Suprapubic skin (tissue), 4 donors: ENCODE measurements around the gene EIF2B2. TPM values are rescaled to one million over a fixed set of nuclear protein-coding genes. Genes with fewer than 3 reads are reported as not detected.
A peak's percentile ranks its signal among the peaks of the same experiment; 100 is the strongest.

Experiments
- DNase-seq, 2 donors: peaks; one replicate each; pipeline ENCODE4 v3.0.0-alpha.2; 2019; ENCODE audit warnings: low spot score in 2 of 2
- H3K27ac ChIP-seq: fragments of 200-600 bp; sonication (generic); one replicate; pipeline ENCODE4 v1.5.1; 2019
- H3K27me3 ChIP-seq: fragments of 200-600 bp; sonication (generic); one replicate; pipeline ENCODE4 v1.5.1; 2019
- H3K36me3 ChIP-seq: fragments of 200-600 bp; sonication (generic); one replicate; pipeline ENCODE4 v1.5.1; 2019
- H3K4me1 ChIP-seq: fragments of 200-600 bp; sonication (generic); one replicate; pipeline ENCODE4 v1.5.1; 2019
- H3K4me3 ChIP-seq: fragments of 200-600 bp; sonication (generic); one replicate; pipeline ENCODE4 v1.5.1; 2019; ENCODE audit warnings: mild to moderate bottlenecking
- H3K9me3 ChIP-seq: fragments of 200-600 bp; sonication (generic); one replicate; pipeline ENCODE4 v1.5.1; 2019
- EP300 ChIP-seq: sonication (generic); formaldehyde crosslinking; IDR thresholded peaks from one replicate; pipeline ENCODE4 v1.6.1; 2017; ENCODE audit warnings: antibody characterized with exemption
- POLR2A ChIP-seq, 2 donors: fragments of 450-650 bp; IDR thresholded peaks; one replicate each; pipeline ENCODE4 v1.6.1; 2017; ENCODE audit warnings: antibody characterized with exemption in 2 of 2, mild to moderate bottlenecking in 2 of 2, moderate library complexity in 2 of 2
- POLR2AphosphoS5 ChIP-seq, 3 donors: sonication (generic); formaldehyde crosslinking; IDR thresholded peaks; one replicate each; pipeline ENCODE4 v1.6.1; 2017; ENCODE audit warnings: antibody characterized with exemption in 3 of 3
- WGBS: methylation state at CpG from one replicate; pipeline ENCODE4 v1.1.5; 2018; 5-methylcytosine and 5-hydroxymethylcytosine counted together
- total RNA-seq, 4 donors: library from RNA; depleted of rRNA; stranded (reverse); fragments of >200 nt; gene quantifications; one replicate each; pipeline ENCODE4 v1.1.0, GENCODE V29; 2016
- TF ChIP-seq, protein P1 (sequence below), 2 donors: fragments of 200-600 bp in 1 of 2; fragments of 450-650 bp in 1 of 2; sonication (generic) in 1 of 2; IDR thresholded peaks; one replicate each; pipeline ENCODE4 v1.5.1; 2016 to 2019; ENCODE audit warnings: antibody characterized with exemption in 2 of 2, mild to moderate bottlenecking in 1 of 2, moderate library complexity in 1 of 2

Gene EIF2B2
- total RNA-seq, 4 donors from 2014 or later, result 28.9 to 46.2 (median 33.8) TPM

DNA sequence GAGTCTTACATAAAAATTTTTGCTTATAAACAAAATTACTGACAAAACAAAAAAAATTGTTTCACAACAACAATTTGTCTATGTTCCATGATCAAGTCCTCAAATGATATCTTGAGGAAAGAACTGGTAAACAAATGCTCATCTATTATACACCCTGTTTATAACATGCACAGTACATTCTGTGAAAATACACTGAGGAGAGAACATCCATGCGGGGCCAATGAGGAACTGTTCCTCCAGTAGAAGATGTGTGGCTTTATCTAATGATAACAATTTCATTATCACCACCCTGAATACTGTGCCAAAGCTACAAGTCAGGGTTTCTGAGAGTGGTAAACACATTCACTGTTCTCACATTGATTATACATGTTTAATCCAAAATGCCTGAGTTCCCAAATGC is 37.8 kb downstream of the EIF2B2 start:
- TF ChIP-seq POLR2A (IDR thresholded peaks at IDR 0.05) (no peak), POLR2AphosphoS5 (IDR thresholded peaks at IDR 0.05) (no peak), EP300 (no peak)
- TF ChIP-seq, protein P1, sequence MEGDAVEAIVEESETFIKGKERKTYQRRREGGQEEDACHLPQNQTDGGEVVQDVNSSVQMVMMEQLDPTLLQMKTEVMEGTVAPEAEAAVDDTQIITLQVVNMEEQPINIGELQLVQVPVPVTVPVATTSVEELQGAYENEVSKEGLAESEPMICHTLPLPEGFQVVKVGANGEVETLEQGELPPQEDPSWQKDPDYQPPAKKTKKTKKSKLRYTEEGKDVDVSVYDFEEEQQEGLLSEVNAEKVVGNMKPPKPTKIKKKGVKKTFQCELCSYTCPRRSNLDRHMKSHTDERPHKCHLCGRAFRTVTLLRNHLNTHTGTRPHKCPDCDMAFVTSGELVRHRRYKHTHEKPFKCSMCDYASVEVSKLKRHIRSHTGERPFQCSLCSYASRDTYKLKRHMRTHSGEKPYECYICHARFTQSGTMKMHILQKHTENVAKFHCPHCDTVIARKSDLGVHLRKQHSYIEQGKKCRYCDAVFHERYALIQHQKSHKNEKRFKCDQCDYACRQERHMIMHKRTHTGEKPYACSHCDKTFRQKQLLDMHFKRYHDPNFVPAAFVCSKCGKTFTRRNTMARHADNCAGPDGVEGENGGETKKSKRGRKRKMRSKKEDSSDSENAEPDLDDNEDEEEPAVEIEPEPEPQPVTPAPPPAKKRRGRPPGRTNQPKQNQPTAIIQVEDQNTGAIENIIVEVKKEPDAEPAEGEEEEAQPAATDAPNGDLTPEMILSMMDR (IDR thresholded peaks at IDR 0.05), result no peak
- WGBS, result 88% methylated on average over 1 of the region's 1 CpG
- Histone ChIP-seq H3K4me3 (no peak overlapping the region), H3K9me3 (no peaks in the 10 kb centered on the region), H3K27ac (no peak overlapping the region), H3K27me3 (no peaks in the 10 kb centered on the region), H3K36me3 (peaks cover 7% of the 10 kb centered on the region), H3K4me1 (peaks cover 23% of the 10 kb centered on the region)
- DNase-seq, result no peak

DNA sequence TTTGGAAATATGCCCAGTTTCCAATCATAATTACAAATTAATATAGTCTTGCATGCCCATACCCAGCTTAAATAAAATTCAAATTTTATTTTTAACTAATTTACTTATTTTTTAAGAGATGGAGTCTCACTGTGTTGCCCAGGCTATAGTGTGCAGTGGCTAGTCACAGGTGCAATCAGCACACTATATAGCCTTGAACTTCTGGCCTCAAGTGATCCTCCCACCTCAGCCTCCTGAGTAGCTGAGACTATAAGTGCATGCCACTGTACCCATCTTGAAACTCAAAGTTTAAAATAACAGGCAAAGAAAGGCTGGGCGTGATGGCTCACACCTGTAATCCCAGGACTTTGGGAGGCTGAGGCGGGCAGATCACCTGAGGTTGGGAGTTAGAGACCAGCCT is 38.2 kb downstream of the EIF2B2 start:
- Histone ChIP-seq H3K9me3 (no peaks in the 10 kb centered on the region), H3K27me3 (no peaks in the 10 kb centered on the region), H3K36me3 (peaks cover 7% of the 10 kb centered on the region), H3K4me1 (peaks cover 23% of the 10 kb centered on the region), H3K27ac (peak overlapping the region; percentile 0), H3K4me3 (no peak overlapping the region)
- no peak for DNase-seq
- WGBS, result 94% methylated on average over 2 of the region's 2 CpGs
- TF ChIP-seq POLR2A (IDR thresholded peaks at IDR 0.05), result no peak
- TF ChIP-seq POLR2AphosphoS5 (IDR thresholded peaks at IDR 0.05), result no peak
- TF ChIP-seq, protein P1 (IDR thresholded peaks at IDR 0.05), result no peak
- no peak for TF ChIP-seq EP300

DNA sequence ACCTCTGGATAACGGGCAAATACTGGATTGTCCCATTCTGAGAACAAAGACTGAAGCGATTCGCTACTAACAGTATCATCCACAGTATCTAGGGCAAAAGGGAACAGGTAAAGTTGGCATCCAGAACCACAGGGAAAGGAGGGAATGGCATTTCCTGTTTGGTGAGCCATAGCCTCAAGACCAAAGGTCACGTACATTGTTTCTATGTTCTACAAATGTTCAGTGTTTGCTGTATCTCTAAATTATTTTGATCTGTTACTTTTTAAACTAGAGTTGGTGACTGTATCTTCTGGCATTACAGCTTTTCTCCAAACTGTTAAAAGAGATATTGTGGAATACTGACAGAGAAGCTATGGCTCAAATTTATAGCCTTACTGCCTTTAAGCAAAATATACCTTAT is 38.9 kb downstream of the EIF2B2 start:
- TF ChIP-seq EP300, result no peak
- TF ChIP-seq, protein P1 (IDR thresholded peaks at IDR 0.05), result no peak
- TF ChIP-seq POLR2A (IDR thresholded peaks at IDR 0.05), result no peak
- TF ChIP-seq POLR2AphosphoS5 (IDR thresholded peaks at IDR 0.05), result no peak
- no peaks in the 10 kb centered on the region for H3K27me3 ChIP-seq
- 70% methylated on average over 4 of the region's 4 CpGs for WGBS
- no peak overlapping the region for H3K4me3 ChIP-seq
- no peak for DNase-seq
- no peaks in the 10 kb centered on the region for H3K9me3 ChIP-seq
- peak overlapping the region; percentile 0 for H3K27ac ChIP-seq
- H3K4me1 ChIP-seq, result peaks cover 23% of the 10 kb centered on the region
- peaks cover 7% of the 10 kb centered on the region for H3K36me3 ChIP-seq

DNA sequence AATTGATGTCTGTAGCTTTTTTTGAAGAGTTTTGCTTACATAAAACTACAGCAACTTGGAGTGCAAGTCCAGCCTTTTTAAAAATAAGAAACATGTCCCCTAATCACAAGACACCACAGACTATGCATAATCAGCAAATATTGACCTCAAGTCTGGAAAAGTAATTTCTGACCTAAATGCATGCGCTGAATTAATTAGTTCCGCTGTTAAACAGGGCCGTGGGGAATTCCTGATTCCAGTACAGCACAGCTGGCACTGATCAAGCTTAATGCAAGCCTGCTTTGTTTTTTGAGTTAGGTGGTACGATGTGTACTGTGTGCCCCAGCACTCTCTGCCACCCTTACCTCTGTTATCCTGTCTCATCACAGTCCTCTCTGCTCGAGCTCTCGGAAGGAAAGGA is 39.3 kb downstream of the EIF2B2 start:
- no peak for TF ChIP-seq POLR2A (IDR thresholded peaks at IDR 0.05)
- no peak for TF ChIP-seq POLR2AphosphoS5 (IDR thresholded peaks at IDR 0.05)
- no peak for TF ChIP-seq EP300
- TF ChIP-seq, protein P1 (IDR thresholded peaks at IDR 0.05), result no peak
- Histone ChIP-seq H3K4me1 (peaks cover 23% of the 10 kb centered on the region), H3K9me3 (no peaks in the 10 kb centered on the region), H3K27ac (no peak overlapping the region), H3K27me3 (no peaks in the 10 kb centered on the region), H3K36me3 (peaks cover 7% of the 10 kb centered on the region), H3K4me3 (no peak overlapping the region)
- no peak for DNase-seq
- WGBS, result 29% methylated on average over 6 of the region's 6 CpGs

DNA sequence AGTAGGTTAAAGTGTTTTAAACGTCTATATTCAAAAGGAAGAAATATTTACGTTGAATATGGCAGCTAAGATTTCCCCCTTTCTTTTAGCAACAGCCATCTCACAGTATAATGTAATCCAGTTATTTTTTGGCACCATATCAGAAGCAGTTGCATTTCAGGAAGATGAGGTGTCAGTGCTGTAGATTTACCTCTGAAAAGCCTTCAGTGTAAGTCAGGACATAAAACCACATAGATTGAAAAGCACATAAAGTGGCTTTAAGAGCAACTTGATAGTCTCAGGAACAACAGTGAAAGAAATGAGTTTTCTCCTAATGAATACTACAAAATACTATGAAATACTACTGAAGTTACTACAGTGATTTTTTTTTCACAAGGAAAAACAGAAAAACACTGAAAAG is 41.6 kb downstream of the EIF2B2 start:
- Histone ChIP-seq H3K36me3 (no peaks in the 10 kb centered on the region), H3K27ac (no peak overlapping the region), H3K4me1 (peaks cover 38% of the 10 kb centered on the region), H3K27me3 (no peaks in the 10 kb centered on the region), H3K4me3 (no peak overlapping the region), H3K9me3 (no peaks in the 10 kb centered on the region)
- WGBS, result 18% methylated on average over 2 of the region's 2 CpGs
- TF ChIP-seq POLR2A (IDR thresholded peaks at IDR 0.05) (no peak), EP300 (no peak), POLR2AphosphoS5 (IDR thresholded peaks at IDR 0.05) (no peak)
- TF ChIP-seq, protein P1 (IDR thresholded peaks at IDR 0.05), result no peak
- no peak for DNase-seq
